ENCODE measurements around the gene ETNK1.

ETNK1 gene

DNA sequence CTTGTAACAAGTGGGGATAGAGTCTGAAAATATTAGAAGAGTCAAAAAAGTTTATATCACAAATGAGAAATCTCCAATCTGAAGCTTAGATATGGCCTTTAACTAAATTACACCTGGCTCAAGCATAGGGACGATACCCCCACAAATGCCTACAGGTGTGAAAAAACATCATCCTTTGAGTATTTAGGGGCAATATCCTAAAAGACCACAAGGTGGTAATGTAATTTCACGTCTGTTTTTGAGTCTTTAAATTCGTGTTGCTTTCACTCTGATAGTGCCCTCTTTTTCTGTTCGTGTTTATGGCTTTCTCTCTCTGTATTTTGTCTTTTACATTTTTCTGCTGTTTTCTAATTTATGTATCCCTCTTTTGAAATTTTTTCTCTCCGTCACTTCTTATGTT, 84.3 kb downstream of the ETNK1 start:
- TF ChIP-seq, protein P1, sequence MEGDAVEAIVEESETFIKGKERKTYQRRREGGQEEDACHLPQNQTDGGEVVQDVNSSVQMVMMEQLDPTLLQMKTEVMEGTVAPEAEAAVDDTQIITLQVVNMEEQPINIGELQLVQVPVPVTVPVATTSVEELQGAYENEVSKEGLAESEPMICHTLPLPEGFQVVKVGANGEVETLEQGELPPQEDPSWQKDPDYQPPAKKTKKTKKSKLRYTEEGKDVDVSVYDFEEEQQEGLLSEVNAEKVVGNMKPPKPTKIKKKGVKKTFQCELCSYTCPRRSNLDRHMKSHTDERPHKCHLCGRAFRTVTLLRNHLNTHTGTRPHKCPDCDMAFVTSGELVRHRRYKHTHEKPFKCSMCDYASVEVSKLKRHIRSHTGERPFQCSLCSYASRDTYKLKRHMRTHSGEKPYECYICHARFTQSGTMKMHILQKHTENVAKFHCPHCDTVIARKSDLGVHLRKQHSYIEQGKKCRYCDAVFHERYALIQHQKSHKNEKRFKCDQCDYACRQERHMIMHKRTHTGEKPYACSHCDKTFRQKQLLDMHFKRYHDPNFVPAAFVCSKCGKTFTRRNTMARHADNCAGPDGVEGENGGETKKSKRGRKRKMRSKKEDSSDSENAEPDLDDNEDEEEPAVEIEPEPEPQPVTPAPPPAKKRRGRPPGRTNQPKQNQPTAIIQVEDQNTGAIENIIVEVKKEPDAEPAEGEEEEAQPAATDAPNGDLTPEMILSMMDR (IDR thresholded peaks at IDR 0.05; ENCODE audit: low read depth, low read length): peak; percentile 15
- TF ChIP-seq POLR2A (IDR thresholded peaks at IDR 0.05; ENCODE audit: extremely low read depth, insufficient read length): no peak
- H3K4me3 ChIP-seq (ENCODE audit: low read depth, low read length): no peak overlapping the region
- DNase-seq (ENCODE audit: low read depth): peak; percentile 56

DNA sequence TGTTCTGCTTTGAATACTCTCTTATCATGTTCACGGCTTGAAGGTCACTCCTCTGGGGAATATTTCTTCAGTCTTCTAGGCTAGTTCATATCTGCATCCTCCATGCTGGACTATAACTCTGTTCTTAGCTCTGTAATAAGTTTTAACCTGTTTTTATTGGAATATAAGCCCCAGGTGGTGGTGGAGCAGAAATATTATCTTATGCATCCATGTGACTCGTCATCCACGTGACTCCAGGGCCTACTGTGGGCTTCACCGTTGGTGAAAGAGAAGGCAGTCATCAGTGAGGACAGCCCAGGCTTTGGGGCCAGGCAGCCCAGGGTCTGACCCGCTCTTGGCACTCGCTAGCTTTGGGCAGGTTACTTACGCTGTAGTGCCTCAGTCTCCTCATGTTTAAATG, 87.1 kb downstream of the ETNK1 start:
- TF ChIP-seq, protein P2, sequence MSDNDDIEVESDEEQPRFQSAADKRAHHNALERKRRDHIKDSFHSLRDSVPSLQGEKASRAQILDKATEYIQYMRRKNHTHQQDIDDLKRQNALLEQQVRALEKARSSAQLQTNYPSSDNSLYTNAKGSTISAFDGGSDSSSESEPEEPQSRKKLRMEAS (IDR thresholded peaks at IDR 0.05; ENCODE audit: low read depth, low read length): no peak
- no peak for TF ChIP-seq MYC (IDR thresholded peaks at IDR 0.05; ENCODE audit: low read depth, low read length)
- TF ChIP-seq POLR2A (IDR thresholded peaks at IDR 0.05; ENCODE audit: extremely low read depth, insufficient read length): no peak
- TF ChIP-seq, protein P1 (IDR thresholded peaks at IDR 0.05; ENCODE audit: low read depth, low read length): no peak
- DNase-seq (ENCODE audit: low read depth): no peak
- no peak overlapping the region for H3K4me3 ChIP-seq (ENCODE audit: low read depth, low read length)

DNA sequence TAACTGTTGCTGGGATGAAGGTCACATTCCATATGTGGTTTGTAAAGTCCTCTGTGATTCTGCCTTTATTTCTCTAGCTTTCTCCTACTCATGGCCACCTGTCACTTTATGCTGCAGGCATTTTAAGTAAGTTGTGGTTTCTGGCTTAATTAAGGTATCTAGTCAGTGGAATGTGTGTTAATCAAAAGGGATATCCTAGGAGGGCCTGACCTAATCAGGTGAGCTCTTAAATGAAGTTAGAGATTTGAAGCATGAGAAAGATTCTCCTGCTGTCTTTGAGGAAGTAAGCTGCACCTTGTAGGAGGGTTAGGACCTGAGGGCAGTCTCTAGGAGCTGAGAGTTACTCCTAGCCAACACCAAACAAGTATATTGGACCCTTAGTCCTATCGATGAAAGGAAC, 90.3 kb downstream of the ETNK1 start:
- DNase-seq (ENCODE audit: low read depth): no peak
- no peak overlapping the region for H3K4me3 ChIP-seq (ENCODE audit: low read depth, low read length)
- TF ChIP-seq MYC (IDR thresholded peaks at IDR 0.05; ENCODE audit: low read depth, low read length) (no peak), POLR2A (IDR thresholded peaks at IDR 0.05; ENCODE audit: extremely low read depth, insufficient read length) (no peak)
- TF ChIP-seq, protein P2 (IDR thresholded peaks at IDR 0.05; ENCODE audit: low read depth, low read length): no peak
- TF ChIP-seq, protein P1 (IDR thresholded peaks at IDR 0.05; ENCODE audit: low read depth, low read length): no peak

GRCh38 chr12:22719745-22720144, 94.8 kb downstream of the ETNK1 start:
- no peak for TF ChIP-seq MYC (IDR thresholded peaks at IDR 0.05; ENCODE audit: low read depth, low read length)
- TF ChIP-seq, protein P2 (IDR thresholded peaks at IDR 0.05; ENCODE audit: low read depth, low read length): peak; percentile 39; the same call in 1 of the 2 replicates
- no peak overlapping the region for H3K4me3 ChIP-seq (ENCODE audit: low read depth, low read length)
- no peak for DNase-seq (ENCODE audit: low read depth)

GRCh38 chr12:22722081-22722480, 97.1 kb downstream of the ETNK1 start:
- DNase-seq (ENCODE audit: low read depth): no peak
- TF ChIP-seq MYC (IDR thresholded peaks at IDR 0.05; ENCODE audit: low read depth, low read length) (no peak), POLR2A (IDR thresholded peaks at IDR 0.05; ENCODE audit: extremely low read depth, insufficient read length) (no peak)
- TF ChIP-seq, protein P2 (IDR thresholded peaks at IDR 0.05; ENCODE audit: low read depth, low read length): no peak
- TF ChIP-seq, protein P1 (IDR thresholded peaks at IDR 0.05; ENCODE audit: low read depth, low read length): no peak
- no peak overlapping the region for H3K4me3 ChIP-seq (ENCODE audit: low read depth, low read length)

- TF ChIP-seq, protein P2 (IDR thresholded peaks at IDR 0.05; ENCODE audit: low read depth, low read length): no peak
- H3K4me3 ChIP-seq (ENCODE audit: low read depth, low read length): no peak overlapping the region
- DNase-seq (ENCODE audit: low read depth): no peak
Observed at GRCh38 chr12:22722779-22723178, 97.8 kb downstream of the ETNK1 start.

GRCh38 chr12:22728987-22729386, 104.0 kb downstream of the ETNK1 start:
- DNase-seq (ENCODE audit: low read depth): no peak
- TF ChIP-seq MYC (IDR thresholded peaks at IDR 0.05; ENCODE audit: low read depth, low read length) (no peak), POLR2A (IDR thresholded peaks at IDR 0.05; ENCODE audit: extremely low read depth, insufficient read length) (no peak)
- TF ChIP-seq, protein P1 (IDR thresholded peaks at IDR 0.05; ENCODE audit: low read depth, low read length): no peak
- TF ChIP-seq, protein P2 (IDR thresholded peaks at IDR 0.05; ENCODE audit: low read depth, low read length): no peak
- no peak overlapping the region for H3K4me3 ChIP-seq (ENCODE audit: low read depth, low read length)

Measured in NB4 (cell line).